Stimulated activated CD4-positive, alpha-beta T cell treated with anti-CD3 and anti-CD28 coated beads, Interleukin-2, amount 100 ng/mL, for 4 hours (primary cell): ENCODE results near the gene SPIN4.
"Not testable (repeated sequence)": the region's sequence is repeated elsewhere in the genome, so short reads cannot be mapped to it uniquely, and the experiment has no call there.

Experiments used
- DNase-seq: peaks from one replicate; pipeline ENCODE4 v3.0.0-alpha.2; 2020; ENCODE audit warnings: low read depth

The SPIN4 gene

DNA sequence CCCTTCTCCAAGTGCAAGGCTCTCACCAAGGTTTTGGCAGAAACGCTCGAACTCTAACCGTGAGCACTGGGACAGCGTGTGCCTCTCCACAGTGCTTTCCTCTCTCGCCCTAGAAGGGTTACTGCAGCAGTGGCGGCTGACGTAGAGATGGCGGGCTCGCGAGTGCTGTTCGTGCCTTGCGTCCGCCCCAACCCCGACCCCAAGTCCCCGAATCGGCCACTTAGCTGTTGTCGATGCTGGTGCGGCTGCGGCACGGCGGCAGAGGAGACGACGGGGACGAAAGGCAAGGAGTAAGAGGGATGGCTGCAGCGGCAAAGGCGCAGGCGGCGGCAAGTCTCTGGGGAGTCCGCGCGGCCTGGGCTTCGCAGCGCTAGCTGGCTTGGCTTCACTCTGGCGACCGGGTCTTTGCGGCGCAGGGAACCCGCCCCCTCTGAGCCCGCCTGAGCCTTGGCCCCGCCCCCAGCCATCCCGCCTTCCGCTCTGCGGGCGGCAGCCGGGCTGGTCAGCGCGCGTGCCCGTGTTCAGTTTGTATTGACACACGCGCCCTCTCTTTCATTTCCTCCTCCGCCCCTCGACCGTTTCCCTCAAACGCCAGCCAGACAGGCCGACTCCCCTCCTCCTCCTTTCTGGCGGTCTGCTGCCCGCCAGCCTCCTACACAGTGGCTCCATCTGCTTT lies at the start of gene SPIN4:
Gene SPIN4 (minus strand): TSS at position 392 of the 676 bp plus-strand sequence. CDS start 513 bp downstream, outside the sequence.
- DNase-seq = peak; percentile 37

DNA sequence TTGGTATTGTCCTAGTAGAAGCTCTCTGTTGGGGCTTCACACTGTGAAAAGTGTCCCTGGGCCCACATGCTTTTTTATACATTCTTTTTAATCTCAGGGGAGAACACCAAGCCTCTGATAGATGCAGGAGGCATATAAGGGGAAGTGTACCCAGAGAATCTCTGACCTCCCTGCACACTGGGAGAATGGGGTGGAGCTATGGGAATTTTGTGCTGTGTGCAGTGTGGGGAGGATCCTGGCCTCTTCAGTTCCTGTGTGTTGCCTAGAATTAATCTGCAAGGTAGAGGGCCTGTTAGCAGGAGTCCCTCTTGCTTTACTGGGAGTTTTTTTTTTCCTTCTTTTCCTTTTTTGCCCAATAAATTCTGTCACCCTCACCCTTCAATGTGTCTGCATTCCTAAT lies 49.2 kb upstream of the SPIN4 start:
- no peak for DNase-seq

DNA sequence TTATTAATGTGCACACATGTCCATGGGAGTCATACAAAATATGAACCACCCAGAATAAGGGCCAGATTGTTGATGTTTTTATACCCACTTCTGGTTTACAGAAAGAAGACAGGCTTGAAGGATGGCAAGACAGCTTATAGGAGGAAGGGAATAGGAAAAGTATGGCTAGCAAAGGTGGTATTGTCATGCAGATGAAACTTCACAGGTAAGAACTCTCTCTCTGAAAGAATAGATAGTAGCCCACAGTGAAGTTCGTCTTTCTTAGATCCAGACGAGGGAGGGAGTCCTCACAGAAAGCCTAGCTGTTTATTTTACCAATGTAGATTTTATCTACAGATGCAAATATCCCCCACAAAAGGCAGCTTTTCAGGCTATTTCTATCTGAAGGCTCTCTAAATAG lies 43.7 kb upstream of the SPIN4 start:
- DNase-seq = no peak

DNA sequence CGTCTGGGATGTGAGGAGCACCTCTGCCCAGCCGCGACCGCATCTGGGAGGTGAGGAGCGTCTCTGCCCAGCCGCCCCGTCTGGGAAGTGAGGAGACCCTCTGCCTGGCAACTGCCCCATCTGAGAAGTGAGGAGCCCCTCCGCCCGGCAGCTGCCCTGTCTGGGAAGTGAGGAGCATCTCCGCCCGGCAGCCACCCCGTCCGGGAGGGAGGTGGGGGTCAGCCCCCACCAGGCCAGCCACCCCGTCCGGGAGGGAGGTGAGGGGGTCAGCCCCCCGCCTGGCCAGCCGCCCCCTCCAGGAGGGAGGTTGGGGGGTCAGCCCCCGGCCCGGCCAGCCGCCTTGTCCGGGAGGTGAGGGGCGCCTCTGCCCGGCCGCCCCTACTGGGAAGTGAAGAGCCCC lies 42.0 kb upstream of the SPIN4 start:
- DNase-seq = not testable (repeated sequence)

DNA sequence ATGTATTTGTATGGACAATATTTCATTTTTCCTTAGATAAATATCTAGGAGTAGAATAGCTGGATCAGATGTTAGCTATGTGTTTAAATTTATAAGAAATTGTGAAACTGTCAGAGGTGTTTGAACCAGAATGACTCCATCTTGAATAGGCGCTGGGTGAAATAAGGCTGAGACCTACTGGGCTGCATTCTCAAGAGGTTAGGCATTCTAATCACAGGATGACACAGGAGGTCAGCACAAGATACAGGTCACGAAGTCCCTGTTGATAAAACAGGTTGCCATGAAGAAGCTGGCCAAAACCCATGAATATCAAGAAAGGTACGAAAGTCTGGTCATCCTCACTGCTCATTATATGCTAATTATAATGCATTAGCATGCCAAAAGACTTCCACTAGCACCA lies 36.3 kb upstream of the SPIN4 start:
- no peak for DNase-seq

DNA sequence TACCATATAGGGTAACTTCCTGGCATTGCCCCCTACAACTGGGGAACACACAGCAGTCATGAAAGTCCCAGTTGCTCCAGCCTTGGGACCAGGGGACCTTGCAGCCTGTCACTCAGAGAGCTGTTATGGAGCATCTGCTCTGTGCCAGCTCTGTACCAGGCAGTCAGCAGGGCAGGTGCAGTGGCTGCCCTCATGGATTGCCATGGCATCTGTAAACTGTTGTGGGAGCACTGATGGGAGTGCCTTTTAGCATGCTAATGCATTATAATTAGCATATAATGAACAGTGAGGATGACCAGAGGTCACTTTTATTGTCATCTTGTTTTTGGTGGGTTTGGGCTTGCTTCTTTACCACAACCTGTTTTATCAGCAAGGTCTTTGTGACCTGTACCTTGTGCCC lies 33.1 kb upstream of the SPIN4 start:
- not testable (repeated sequence) for DNase-seq

DNA sequence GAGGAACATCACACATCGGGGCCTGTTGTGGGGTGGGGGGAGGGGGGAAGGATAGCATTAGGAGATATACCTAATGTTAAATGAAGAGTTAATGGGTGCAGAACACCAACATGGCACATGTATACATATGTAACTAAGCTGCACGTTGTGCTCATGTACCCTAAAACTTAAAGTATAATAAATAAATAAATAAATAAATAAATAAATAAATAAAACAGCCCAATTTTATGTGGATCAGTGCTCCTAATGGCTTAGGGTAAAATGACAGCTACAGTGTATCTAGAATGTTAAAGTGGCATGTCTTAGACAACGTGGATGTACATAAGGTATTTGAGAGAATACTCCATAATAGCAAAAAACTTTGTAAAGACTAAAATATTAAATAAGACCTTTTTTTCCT lies 21.9 kb upstream of the SPIN4 start:
- not testable (repeated sequence) for DNase-seq

DNA sequence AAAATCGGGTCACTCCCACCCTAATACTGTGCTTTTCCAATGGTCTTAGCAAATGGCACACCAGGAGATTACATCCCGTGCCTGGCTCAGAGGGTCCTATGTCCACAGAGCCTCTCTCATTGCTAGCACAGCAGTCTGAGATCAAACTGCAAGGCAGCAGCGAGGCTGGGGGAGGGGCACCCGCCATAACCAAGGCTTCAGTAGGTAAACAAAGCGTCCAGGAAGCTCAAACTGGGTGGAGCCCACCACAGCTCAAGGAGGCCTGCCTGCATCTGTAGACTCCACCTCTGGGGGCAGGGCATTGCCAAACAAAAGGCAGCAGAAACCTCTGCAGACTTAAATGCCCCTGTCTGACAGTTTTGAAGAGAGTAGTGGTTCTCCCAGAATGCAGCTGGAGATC lies 16.6 kb upstream of the SPIN4 start:
- DNase-seq = not testable (repeated sequence)

DNA sequence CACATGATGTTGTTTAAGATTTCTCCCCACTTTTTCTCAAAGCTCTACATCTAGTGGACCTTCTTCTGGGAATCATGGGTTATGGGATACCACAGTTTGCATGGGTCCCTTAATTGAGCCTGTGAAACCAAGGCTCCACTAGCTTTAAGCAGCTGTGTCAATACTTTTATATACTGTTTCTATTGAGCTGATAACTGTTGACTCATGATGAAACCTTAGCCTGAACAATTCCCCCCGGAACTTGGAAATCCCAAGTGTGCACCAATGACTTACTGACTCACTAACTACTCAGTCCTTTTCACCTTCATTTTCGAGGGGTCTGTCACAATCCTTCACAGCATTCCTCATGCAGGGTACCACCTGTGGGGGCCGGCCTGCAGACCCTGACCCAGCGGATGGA lies 12.7 kb upstream of the SPIN4 start:
- DNase-seq = no peak

DNA sequence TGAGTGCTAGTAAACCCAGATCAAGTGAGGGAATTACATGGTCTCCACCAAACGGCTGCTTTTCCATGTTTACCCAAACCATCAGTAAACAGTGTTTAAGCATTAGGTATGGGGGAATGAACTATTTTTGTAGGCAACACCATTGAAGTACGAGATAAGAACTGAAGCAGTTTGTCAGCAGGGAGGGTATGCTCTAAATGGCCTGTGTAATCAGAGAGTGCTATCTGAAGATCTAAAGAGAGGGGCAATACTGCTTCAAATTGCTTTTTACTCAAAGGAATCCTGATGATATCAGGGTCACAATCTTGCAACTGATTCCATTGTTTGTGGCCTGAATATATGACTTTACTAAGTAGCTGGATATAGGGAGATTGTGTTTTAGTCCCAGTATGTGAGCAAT lies 10.4 kb upstream of the SPIN4 start:
- DNase-seq = no peak

DNA sequence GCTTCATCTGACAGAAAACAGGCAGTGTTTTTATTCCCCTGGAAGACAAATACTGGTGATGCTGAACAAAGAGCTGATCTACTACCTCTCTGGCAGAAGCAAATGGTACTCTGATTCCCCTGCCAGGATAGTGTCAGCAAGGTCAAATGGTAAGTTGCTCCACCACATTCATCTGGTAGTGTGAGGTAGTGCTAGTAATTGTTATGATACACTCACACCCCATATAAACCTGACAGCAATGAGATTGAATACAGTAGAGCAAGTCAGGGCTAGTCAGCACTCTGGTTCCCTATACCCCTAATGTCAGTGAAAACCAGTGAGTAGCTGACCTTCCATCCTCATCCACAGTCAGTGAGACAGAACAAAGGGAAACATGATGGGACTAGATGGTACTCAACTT lies 3.4 kb upstream of the SPIN4 start:
- DNase-seq = no peak

DNA sequence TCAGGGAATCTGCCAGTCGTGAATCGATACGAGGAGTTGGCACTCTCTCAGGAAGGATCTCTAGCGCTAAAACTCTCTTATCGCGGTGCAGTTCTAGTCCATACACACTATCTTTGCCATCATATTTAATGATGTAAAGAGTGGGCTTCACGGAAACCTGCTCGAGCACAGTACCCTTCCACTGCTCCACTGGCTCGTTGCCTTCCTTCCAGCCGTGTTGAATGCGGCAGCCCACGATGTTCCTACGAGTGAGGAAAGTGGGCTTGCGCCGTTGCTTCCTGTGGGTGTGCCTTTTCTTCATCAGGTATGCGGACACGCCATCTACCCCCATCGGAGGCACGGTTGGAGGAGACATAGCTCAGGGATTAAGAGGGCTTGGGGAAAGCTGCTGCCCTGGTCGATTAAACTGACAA lies 661 bp downstream of the SPIN4 start:
- DNase-seq = no peak

DNA sequence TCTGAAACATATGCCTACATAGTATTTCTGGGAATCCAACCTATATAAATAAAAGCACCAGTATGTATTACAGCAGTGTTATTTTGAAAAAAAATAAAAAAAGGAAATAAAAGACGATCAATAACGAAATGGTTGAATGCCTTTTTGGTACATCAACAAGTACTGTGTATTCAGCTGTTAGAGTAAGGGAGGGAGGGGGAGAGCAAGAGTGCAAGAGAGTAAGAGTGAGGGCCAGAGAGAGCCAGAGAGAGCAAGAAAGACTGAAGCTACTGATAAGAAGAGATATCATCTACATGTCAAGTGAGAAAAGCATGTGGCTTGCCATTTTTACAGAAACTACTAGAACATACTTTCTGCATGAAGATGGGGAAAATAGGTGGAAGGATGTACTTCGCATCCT lies 1.8 kb downstream of the SPIN4 start:
- DNase-seq = no peak

DNA sequence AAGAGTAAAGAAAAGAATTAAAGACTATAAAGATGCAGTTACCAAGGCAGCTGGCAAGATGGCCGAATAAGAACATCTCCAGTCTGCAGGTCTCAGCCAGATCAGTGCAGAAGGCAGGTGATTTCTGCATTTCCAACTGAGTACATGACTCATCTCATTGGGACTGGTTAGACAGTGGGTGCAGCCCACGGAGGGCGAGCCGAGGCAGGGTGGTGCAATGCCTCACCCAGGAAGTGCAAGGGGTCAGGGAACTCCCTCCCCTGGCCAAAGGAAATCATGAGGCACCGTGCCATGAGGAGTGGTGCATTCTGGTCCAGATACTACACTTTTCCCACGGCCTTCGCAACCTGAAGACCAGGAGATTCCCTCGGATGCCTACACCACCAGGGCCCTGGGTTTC lies 20.5 kb downstream of the SPIN4 start:
- DNase-seq = no peak

DNA sequence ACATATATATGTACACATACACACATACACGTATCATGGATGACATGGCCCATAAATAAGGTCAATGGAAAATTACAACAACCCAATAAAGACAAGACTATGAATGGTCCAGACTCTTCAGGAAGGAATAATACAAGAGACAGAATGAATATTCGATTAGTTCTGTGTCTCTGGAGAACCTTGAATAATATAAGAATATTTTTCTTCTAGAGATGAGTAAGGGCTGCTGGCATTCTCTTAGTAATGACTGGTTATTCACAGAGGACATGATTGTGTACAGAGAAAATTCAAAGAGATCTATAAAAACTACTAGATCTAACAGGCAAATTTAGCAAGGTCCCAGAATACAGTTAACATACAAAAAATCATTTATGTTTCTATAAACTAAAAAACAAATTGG lies 23.3 kb downstream of the SPIN4 start:
- no peak for DNase-seq

DNA sequence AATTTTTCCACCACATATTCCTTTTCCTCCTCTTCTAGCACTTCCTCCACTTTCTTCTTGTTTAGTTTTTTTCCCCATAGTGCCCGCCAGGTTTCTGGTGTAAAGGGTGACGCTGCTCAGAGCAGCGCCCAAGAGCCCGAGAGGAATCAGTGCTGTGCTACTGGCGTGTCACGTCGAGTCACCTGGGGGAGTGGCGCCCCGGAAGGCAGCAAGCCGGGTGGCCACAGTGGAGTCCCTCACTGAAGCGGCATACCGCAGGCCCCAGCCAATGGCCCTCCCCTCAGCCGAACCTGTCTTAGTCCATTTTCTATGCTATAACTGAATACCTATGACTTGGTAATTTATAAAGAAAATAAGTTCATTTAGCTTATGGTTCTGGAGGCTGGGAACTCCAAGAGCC lies 51.5 kb downstream of the SPIN4 start:
- DNase-seq = no peak
